Liver (tissue), 9 donors: ENCODE data around the gene TM4SF5. TPM values are rescaled to one million over a fixed set of nuclear protein-coding genes. Genes with fewer than 3 reads are reported as not detected.

ENCODE experiments used
- DNase-seq: peaks from one replicate; pipeline ENCODE4 v3.0.0-alpha.2; 2017; ENCODE audit warnings: low spot score
- H3K27ac ChIP-seq, 2 donors: one replicate each; pipeline ENCODE4 v1.7.0; 2013; ENCODE audit warnings: inconsistent platforms in 2 of 2, low read length in 2 of 2, control low read depth in 1 of 2, low read depth in 1 of 2, mild to moderate bottlenecking in 1 of 2
- H3K27me3 ChIP-seq, 4 donors: one replicate each; pipeline versions ENCODE4 v1.6.1 to v1.7.0; 2013; ENCODE audit warnings: low read length in 3 of 4, inconsistent platforms in 1 of 4, mild to moderate bottlenecking in 1 of 4, moderate library complexity in 1 of 4; ENCODE audit not compliant: control insufficient read depth in 4 of 4, insufficient read depth in 4 of 4
- H3K36me3 ChIP-seq, 4 donors: one replicate each; pipeline versions ENCODE4 v1.6.1 to v1.7.0; 2013; ENCODE audit warnings: low read length in 3 of 4, mild to moderate bottlenecking in 3 of 4, low read depth in 1 of 4, moderate library complexity in 1 of 4; ENCODE audit not compliant: control insufficient read depth in 4 of 4, insufficient read depth in 3 of 4
- H3K4me1 ChIP-seq, 4 donors: one replicate each; pipeline versions ENCODE4 v1.6.1 to v1.7.0; 2013; ENCODE audit warnings: low read length in 3 of 4, mild to moderate bottlenecking in 3 of 4, moderate library complexity in 1 of 4; ENCODE audit not compliant: control insufficient read depth in 4 of 4, insufficient read depth in 4 of 4
- H3K4me3 ChIP-seq, 3 donors: one replicate each; pipeline versions ENCODE4 v1.6.1 to v1.7.0; 2013; ENCODE audit warnings: low read length in 3 of 3, control low read depth in 1 of 3, low read depth in 1 of 3, mild to moderate bottlenecking in 1 of 3
- H3K9ac ChIP-seq, 2 donors: one replicate each; pipeline ENCODE4 v1.7.0; 2013; ENCODE audit warnings: low read length in 2 of 2, mild to moderate bottlenecking in 2 of 2, moderate library complexity in 2 of 2, control low read depth in 1 of 2, low read depth in 1 of 2
- H3K9me3 ChIP-seq, 4 donors: one replicate each; pipeline versions ENCODE4 v1.6.1 to v1.7.0; 2013; ENCODE audit warnings: low read length in 3 of 4; ENCODE audit not compliant: control insufficient read depth in 4 of 4
- ATF3 ChIP-seq: IDR thresholded peaks from 2 replicates; pipeline ENCODE4 v1.6.1; 2016; ENCODE audit warnings: antibody characterized with exemption
- CTCF ChIP-seq: fragments of 150-350 bp; IDR thresholded peaks from 2 replicates; pipeline ENCODE4 v1.5.1; 2017; ENCODE audit warnings: improper control_type of control experiment, low read depth, low read length; ENCODE audit not compliant: missing input control
- EGR1 ChIP-seq, 2 donors: IDR thresholded peaks; 2 replicates each; pipeline ENCODE4 v1.6.1; 2016 to 2018; ENCODE audit warnings: antibody characterized with exemption in 2 of 2, low read depth in 2 of 2
- FOXA1 ChIP-seq: IDR thresholded peaks from 2 replicates; pipeline ENCODE4 v1.6.1; 2016; ENCODE audit warnings: antibody characterized with exemption
- FOXA2 ChIP-seq: IDR thresholded peaks from 2 replicates; pipeline ENCODE4 v1.6.1; 2016; ENCODE audit warnings: antibody characterized with exemption
- HNF4G ChIP-seq: IDR thresholded peaks from 2 replicates; pipeline ENCODE4 v1.6.1; 2016; ENCODE audit warnings: antibody characterized with exemption
- JUND ChIP-seq, 2 donors: IDR thresholded peaks; 2 replicates each; pipeline ENCODE4 v1.6.1; 2016; ENCODE audit warnings: antibody characterized with exemption in 2 of 2
- MAX ChIP-seq: IDR thresholded peaks from 2 replicates; pipeline ENCODE4 v1.6.1; 2016; ENCODE audit warnings: antibody characterized with exemption
- NR2F2 ChIP-seq: IDR thresholded peaks from 2 replicates; pipeline ENCODE4 v1.6.1; 2016; ENCODE audit warnings: antibody characterized with exemption
- RAD21 ChIP-seq, 2 donors: IDR thresholded peaks; 2 replicates each; pipeline ENCODE4 v1.6.1; 2016; ENCODE audit warnings: antibody characterized with exemption in 2 of 2, mild to moderate bottlenecking in 2 of 2
- REST ChIP-seq: IDR thresholded peaks from 2 replicates; pipeline ENCODE4 v1.6.1; 2016; ENCODE audit warnings: antibody characterized with exemption, mild to moderate bottlenecking
- RXRA ChIP-seq, 2 donors: IDR thresholded peaks; 2 replicates each; pipeline ENCODE4 v1.6.1; 2017 to 2018; ENCODE audit warnings: antibody characterized with exemption in 2 of 2, mild to moderate bottlenecking in 1 of 2
- SP1 ChIP-seq: IDR thresholded peaks from 2 replicates; pipeline ENCODE4 v1.6.1; 2018; ENCODE audit warnings: antibody characterized with exemption, mild to moderate bottlenecking
- TAF1 ChIP-seq: conservative IDR thresholded peaks from 2 replicates; pipeline ENCODE4 v1.6.1; 2016; ENCODE audit warnings: antibody characterized with exemption, mild to moderate bottlenecking
- YY1 ChIP-seq: IDR thresholded peaks from 2 replicates; pipeline ENCODE4 v1.6.1; 2016; ENCODE audit warnings: antibody characterized with exemption, mild to moderate bottlenecking
- ZBTB33 ChIP-seq: IDR thresholded peaks from 2 replicates; pipeline ENCODE4 v1.6.1; 2016; ENCODE audit warnings: antibody characterized with exemption
- WGBS: extraction: QIAGEN DNeasy Blood & Tissue Kit; methylation state at CpG from one replicate; pipeline ENCODE4 v1.1.7; 2013; 5-methylcytosine and 5-hydroxymethylcytosine counted together
- polyA plus RNA-seq, 2 donors: library from polyadenylated mRNA; stranded (reverse) in 1 of 2; unstranded in 1 of 2; fragments of 200-250 nt in 1 of 2; fragments of >200 nt in 1 of 2; fragmentation: Nextera tagmentation in 1 of 2; extraction: Ambion mirVana in 1 of 2; gene quantifications; one replicate each; pipeline versions ENCODE4 v1.2.1 to v1.2.3, GENCODE V29; 2013 to 2015
- total RNA-seq, 2 donors: library from RNA; depleted of rRNA; stranded (reverse); fragments of >200 nt; gene quantifications; one replicate each; pipeline ENCODE4 v1.2.3, GENCODE V29; 2014
- donor health status: healthy.
- donor health status: healthy.
- donor health status: healthy.
- donor health status: healthy.
- donor health status: healthy.

TM4SF5 gene
- total and polyA plus RNA-seq, 4 donors: 20.1 to 309 (median 115) TPM

GRCh38 chr17:4743216-4743615 is 28.5 kb upstream of the TM4SF5 start:
- DNase-seq: no peak
- WGBS: 95% methylated on average over 8 of the region's 8 CpGs
- peaks cover 2 to 13% (median 8%) of the 10 kb centered on the region in 4 donors for H3K4me1 ChIP-seq

More at GRCh38 chr17:4743216-4743615, 28.5 kb upstream of the TM4SF5 start:
- Histone ChIP-seq H3K36me3 (no peaks in the 10 kb centered on the region), H3K9ac (no peak overlapping the region), H3K4me3 (no peak overlapping the region), H3K27ac (no peak overlapping the region), H3K27me3 (no peaks in the 10 kb centered on the region), H3K9me3 (no peaks in the 10 kb centered on the region)
- TF ChIP-seq SP1: no peak
- TF ChIP-seq CTCF: no peak
- no peak for TF ChIP-seq TAF1
- no peak for TF ChIP-seq NR2F2
- TF ChIP-seq RAD21 (IDR thresholded peaks at IDR 0.05): no peak
- no peak for TF ChIP-seq ZBTB33
- no peak for TF ChIP-seq REST
- TF ChIP-seq RXRA (IDR thresholded peaks at IDR 0.05): no peak
- TF ChIP-seq HNF4G: no peak
- no peak for TF ChIP-seq YY1
- TF ChIP-seq MAX: no peak
- no peak for TF ChIP-seq JUND (IDR thresholded peaks at IDR 0.05)
- no peak for TF ChIP-seq FOXA2
- no peak for TF ChIP-seq EGR1 (IDR thresholded peaks at IDR 0.05; ENCODE audit: low read depth in 2 of 2)
- TF ChIP-seq ATF3: no peak
- no peak for TF ChIP-seq FOXA1
